ENCODE results near the gene BASP1.
"Not testable (repeated sequence)": the region's sequence is repeated elsewhere in the genome, so short reads cannot be mapped to it uniquely, and the experiment has no call there.

The BASP1 gene

DNA sequence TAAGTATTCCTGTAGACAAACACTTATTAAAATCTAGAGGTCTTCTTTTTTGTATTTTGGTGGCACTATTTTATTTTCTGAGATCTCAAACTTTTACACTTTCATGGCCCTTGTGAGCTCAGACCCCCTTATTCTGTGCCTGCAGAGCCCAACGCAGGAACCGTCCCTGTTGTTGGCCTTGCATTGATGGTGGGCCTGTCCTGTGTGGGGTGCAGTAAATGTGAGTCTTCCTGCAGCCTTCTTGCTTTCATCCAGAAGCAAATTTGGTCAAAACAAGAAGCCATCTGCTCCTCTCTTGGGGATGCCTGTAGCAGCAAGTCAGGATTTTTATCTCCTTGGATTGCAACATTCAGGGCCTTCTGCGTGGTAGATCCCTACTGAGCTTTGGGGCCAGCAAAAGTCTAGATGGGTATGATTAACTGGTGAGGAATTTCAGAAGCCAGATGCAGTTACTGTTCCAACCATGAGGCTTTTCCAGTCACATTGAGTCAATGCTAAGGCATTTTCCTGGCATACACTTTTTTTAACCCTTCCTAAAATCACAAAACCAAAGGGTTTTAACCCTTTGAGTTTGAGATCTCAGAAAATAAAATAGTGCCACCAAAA lies 31.7 kb downstream of the BASP1 start:
- no peak for TF ChIP-seq POLR2AphosphoS5 (IDR thresholded peaks at IDR 0.05; ENCODE audit: low read depth)
- no peak for TF ChIP-seq SPI1 (IDR thresholded peaks at IDR 0.05; ENCODE audit: borderline replicate concordance, low read depth)
- TF ChIP-seq, protein P1, sequence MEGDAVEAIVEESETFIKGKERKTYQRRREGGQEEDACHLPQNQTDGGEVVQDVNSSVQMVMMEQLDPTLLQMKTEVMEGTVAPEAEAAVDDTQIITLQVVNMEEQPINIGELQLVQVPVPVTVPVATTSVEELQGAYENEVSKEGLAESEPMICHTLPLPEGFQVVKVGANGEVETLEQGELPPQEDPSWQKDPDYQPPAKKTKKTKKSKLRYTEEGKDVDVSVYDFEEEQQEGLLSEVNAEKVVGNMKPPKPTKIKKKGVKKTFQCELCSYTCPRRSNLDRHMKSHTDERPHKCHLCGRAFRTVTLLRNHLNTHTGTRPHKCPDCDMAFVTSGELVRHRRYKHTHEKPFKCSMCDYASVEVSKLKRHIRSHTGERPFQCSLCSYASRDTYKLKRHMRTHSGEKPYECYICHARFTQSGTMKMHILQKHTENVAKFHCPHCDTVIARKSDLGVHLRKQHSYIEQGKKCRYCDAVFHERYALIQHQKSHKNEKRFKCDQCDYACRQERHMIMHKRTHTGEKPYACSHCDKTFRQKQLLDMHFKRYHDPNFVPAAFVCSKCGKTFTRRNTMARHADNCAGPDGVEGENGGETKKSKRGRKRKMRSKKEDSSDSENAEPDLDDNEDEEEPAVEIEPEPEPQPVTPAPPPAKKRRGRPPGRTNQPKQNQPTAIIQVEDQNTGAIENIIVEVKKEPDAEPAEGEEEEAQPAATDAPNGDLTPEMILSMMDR (IDR thresholded peaks at IDR 0.05; ENCODE audit: insufficient read depth, low read length), result no peak
- TF ChIP-seq, protein P2, sequence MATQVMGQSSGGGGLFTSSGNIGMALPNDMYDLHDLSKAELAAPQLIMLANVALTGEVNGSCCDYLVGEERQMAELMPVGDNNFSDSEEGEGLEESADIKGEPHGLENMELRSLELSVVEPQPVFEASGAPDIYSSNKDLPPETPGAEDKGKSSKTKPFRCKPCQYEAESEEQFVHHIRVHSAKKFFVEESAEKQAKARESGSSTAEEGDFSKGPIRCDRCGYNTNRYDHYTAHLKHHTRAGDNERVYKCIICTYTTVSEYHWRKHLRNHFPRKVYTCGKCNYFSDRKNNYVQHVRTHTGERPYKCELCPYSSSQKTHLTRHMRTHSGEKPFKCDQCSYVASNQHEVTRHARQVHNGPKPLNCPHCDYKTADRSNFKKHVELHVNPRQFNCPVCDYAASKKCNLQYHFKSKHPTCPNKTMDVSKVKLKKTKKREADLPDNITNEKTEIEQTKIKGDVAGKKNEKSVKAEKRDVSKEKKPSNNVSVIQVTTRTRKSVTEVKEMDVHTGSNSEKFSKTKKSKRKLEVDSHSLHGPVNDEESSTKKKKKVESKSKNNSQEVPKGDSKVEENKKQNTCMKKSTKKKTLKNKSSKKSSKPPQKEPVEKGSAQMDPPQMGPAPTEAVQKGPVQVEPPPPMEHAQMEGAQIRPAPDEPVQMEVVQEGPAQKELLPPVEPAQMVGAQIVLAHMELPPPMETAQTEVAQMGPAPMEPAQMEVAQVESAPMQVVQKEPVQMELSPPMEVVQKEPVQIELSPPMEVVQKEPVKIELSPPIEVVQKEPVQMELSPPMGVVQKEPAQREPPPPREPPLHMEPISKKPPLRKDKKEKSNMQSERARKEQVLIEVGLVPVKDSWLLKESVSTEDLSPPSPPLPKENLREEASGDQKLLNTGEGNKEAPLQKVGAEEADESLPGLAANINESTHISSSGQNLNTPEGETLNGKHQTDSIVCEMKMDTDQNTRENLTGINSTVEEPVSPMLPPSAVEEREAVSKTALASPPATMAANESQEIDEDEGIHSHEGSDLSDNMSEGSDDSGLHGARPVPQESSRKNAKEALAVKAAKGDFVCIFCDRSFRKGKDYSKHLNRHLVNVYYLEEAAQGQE (IDR thresholded peaks at IDR 0.05; ENCODE audit: insufficient replicate concordance, low read depth), result no peak
- TF ChIP-seq GABPA (IDR thresholded peaks at IDR 0.05; ENCODE audit: low read depth), result no peak
- Histone ChIP-seq H3K4me3 (replicated peaks; ENCODE audit: insufficient read depth, low read length) (no peak overlapping the region), H3K27me3 (ENCODE audit: insufficient read depth, poor library complexity, severe bottlenecking) (no peaks in the 10 kb centered on the region), H3K27ac (replicated peaks) (no peak overlapping the region)
- DNase-seq (ENCODE audit: low read depth in 1 of 2, low spot score in 1 of 2), result no peak

DNA sequence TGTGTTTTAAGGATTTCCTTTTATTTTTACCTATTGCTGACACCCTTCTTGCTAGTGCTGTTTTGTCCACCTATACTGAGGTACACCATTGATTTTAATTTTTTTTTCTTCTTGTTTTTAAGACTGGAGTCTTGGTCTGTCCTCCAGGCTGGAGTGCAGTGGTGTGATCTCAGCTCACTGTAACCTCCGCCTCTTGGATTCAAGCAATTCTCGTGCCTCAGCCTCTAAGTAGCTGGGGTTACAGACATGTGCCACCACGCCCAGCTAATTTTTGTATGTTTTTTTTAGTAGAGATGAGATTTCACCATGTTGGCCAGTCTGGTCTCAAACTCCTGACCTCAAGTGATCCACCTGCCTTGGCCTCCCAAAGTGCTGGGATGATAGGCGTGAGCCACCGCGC lies 32.4 kb downstream of the BASP1 start:
- not testable (repeated sequence) for H3K27ac ChIP-seq (replicated peaks); H3K4me3 ChIP-seq (replicated peaks; ENCODE audit: insufficient read depth, low read length)

DNA sequence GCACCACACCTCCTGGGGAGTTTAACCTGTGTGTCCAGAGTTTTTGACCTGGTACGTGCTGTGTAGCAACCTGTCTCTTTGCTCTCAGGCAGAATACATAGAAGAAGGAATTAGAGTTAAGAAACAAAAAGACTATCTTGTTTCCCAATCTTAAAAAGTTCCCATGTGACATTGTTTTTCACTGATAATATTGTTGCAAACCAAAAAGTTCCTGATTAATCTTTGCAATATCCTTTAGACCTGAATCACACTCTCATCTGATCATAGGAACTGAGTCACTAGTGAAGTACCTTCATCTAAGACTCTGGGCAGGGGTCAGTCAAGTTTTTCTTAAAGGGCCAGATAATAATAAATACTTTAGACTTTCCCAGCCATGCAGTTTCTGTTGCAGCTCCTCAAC lies 35.1 kb downstream of the BASP1 start:
- Histone ChIP-seq H3K4me3 (replicated peaks; ENCODE audit: insufficient read depth, low read length) (no peak overlapping the region), H3K27ac (replicated peaks) (peak overlapping the region; percentile 84), H3K27me3 (ENCODE audit: insufficient read depth, poor library complexity, severe bottlenecking) (no peaks in the 10 kb centered on the region)
- TF ChIP-seq SPI1 (IDR thresholded peaks at IDR 0.05; ENCODE audit: borderline replicate concordance, low read depth) (no peak), POLR2AphosphoS5 (IDR thresholded peaks at IDR 0.05; ENCODE audit: low read depth) (no peak), GABPA (IDR thresholded peaks at IDR 0.05; ENCODE audit: low read depth) (no peak)
- TF ChIP-seq, protein P1 (IDR thresholded peaks at IDR 0.05; ENCODE audit: insufficient read depth, low read length), result no peak
- TF ChIP-seq, protein P2 (IDR thresholded peaks at IDR 0.05; ENCODE audit: insufficient replicate concordance, low read depth), result no peak
- no peak for DNase-seq (ENCODE audit: low read depth in 1 of 2, low spot score in 1 of 2)

More for the DNA sequence above, 32.4 kb downstream of the BASP1 start:
- not testable (repeated sequence) for H3K27me3 ChIP-seq (ENCODE audit: insufficient read depth, poor library complexity, severe bottlenecking); DNase-seq (ENCODE audit: low read depth in 1 of 2, low spot score in 1 of 2)

DNA sequence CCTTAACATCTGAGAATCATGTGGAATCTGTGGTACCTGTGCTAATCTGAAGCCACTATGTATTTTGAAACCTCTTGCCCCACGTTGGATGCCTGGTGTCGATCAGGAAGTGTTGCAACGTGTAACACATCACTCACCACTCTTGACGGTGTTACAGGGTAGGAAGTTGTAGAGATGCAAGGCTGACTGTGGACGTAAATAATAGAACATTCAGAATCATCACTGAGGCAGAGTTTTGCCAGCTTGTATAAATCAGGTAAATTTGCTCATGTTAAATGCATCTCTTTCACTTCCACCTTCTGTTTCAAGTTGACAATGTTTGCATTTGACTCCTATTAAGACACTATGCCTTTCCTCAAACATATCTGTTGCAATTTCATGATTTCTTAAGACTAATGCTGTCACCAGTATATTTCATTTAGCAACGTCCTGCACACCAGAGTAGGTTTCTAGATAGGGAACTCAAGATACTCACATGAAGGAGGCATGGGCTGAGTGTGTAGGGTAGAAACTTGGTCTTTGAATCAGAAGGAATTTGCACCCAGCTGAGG lies 38.1 kb downstream of the BASP1 start:
- H3K27ac ChIP-seq (replicated peaks), result peak overlapping the region; percentile 84
- no peaks in the 10 kb centered on the region for H3K27me3 ChIP-seq (ENCODE audit: insufficient read depth, poor library complexity, severe bottlenecking)
- H3K4me3 ChIP-seq (replicated peaks; ENCODE audit: insufficient read depth, low read length), result no peak overlapping the region
- DNase-seq (ENCODE audit: low read depth in 1 of 2, low spot score in 1 of 2), result peak; percentile 91 to 96
- TF ChIP-seq POLR2AphosphoS5 (IDR thresholded peaks at IDR 0.05; ENCODE audit: low read depth) (peak; percentile 79), SPI1 (IDR thresholded peaks at IDR 0.05; ENCODE audit: borderline replicate concordance, low read depth) (no peak; the same call in 1 of the 2 replicates), GABPA (IDR thresholded peaks at IDR 0.05; ENCODE audit: low read depth) (peak; percentile 69; the same call in 1 of the 2 replicates)
- TF ChIP-seq, protein P2 (IDR thresholded peaks at IDR 0.05; ENCODE audit: insufficient replicate concordance, low read depth), result peak; percentile 43
- TF ChIP-seq, protein P1 (IDR thresholded peaks at IDR 0.05; ENCODE audit: insufficient read depth, low read length), result no peak
